GM21737 (cell line): Measurements from ENCODE around the gene PCCA.

Source experiments
- ATAC-seq: cut with Tn5 transposase; IDR thresholded peaks from one replicate; pipeline ENCODE4 v1.9.1; 2021; ENCODE audit warnings: mild to moderate bottlenecking, moderate library complexity; ENCODE audit not compliant: unreplicated experiment

Gene PCCA

GRCh38 chr13:100451923-100452322 lies 363.0 kb downstream of the PCCA start:
- ATAC-seq = no peak

- no peak for ATAC-seq
Observed at GRCh38 chr13:100454876-100455275, 366.0 kb downstream of the PCCA start.

GRCh38 chr13:100458673-100459072 lies 369.8 kb downstream of the PCCA start:
- no peak for ATAC-seq

- no peak for ATAC-seq
Observed at GRCh38 chr13:100459747-100460146, 370.9 kb downstream of the PCCA start.

- no peak for ATAC-seq
Observed at GRCh38 chr13:100460266-100460665, 371.4 kb downstream of the PCCA start.

- no peak for ATAC-seq
Observed at GRCh38 chr13:100460791-100461190, 371.9 kb downstream of the PCCA start.

- no peak for ATAC-seq
Observed at GRCh38 chr13:100461309-100462030, 372.6 kb downstream of the PCCA start.

- ATAC-seq = no peak
Observed at GRCh38 chr13:100464006-100464405, 375.1 kb downstream of the PCCA start.

GRCh38 chr13:100465558-100465957 lies 376.7 kb downstream of the PCCA start:
- ATAC-seq = no peak

GRCh38 chr13:100470866-100471505 lies 382.1 kb downstream of the PCCA start:
- no peak for ATAC-seq

GRCh38 chr13:100473087-100473486 lies 384.2 kb downstream of the PCCA start:
- ATAC-seq = no peak

- no peak for ATAC-seq
Observed at GRCh38 chr13:100473501-100474044, 384.7 kb downstream of the PCCA start.

GRCh38 chr13:100476963-100477362 lies 388.1 kb downstream of the PCCA start:
- no peak for ATAC-seq

GRCh38 chr13:100478107-100478809 lies 389.4 kb downstream of the PCCA start:
- no peak for ATAC-seq

GRCh38 chr13:100480676-100481075 lies 391.8 kb downstream of the PCCA start:
- ATAC-seq = no peak

GRCh38 chr13:100483139-100483538 lies 394.2 kb downstream of the PCCA start:
- ATAC-seq = no peak

- no peak for ATAC-seq
Observed at GRCh38 chr13:100483841-100484381, 395.0 kb downstream of the PCCA start.

GRCh38 chr13:100484702-100485101 lies 395.8 kb downstream of the PCCA start:
- ATAC-seq = no peak

- ATAC-seq = no peak
Observed at GRCh38 chr13:100485265-100485664, 396.4 kb downstream of the PCCA start.

- no peak for ATAC-seq
Observed at GRCh38 chr13:100490692-100491091, 401.8 kb downstream of the PCCA start.

GRCh38 chr13:100491164-100491842 lies 402.4 kb downstream of the PCCA start:
- ATAC-seq = no peak
